GM12865 (cell line): Measurements from ENCODE around the gene SDK2.
"Not testable (repeated sequence)": the region's sequence is repeated elsewhere in the genome, so short reads cannot be mapped to it uniquely, and the experiment has no call there.

Source experiments
- DNase-seq: peaks from one replicate; pipeline ENCODE4 v3.0.0; 2010; ENCODE audit warnings: low read depth
- H3K4me3 ChIP-seq: 2 replicates; pipeline ENCODE4 v1.5.1; 2011; ENCODE audit warnings: mild to moderate bottlenecking, low read depth, low read length, control low read depth
- CTCF ChIP-seq: IDR thresholded peaks from 2 replicates; pipeline ENCODE4 v1.5.1; 2011; ENCODE audit warnings: low read length, control low read depth, low read depth, inconsistent platforms; ENCODE audit not compliant: insufficient read depth; ENCODE audit errors: missing control alignments

SDK2 gene

GRCh38 chr17:73482251-73482716 lies 162.0 kb downstream of the SDK2 start:
- no peak for TF ChIP-seq CTCF
- no peak overlapping the region for H3K4me3 ChIP-seq
- peak; percentile 10 for DNase-seq

- no peak for TF ChIP-seq CTCF
- DNase-seq: no peak
- no peak overlapping the region for H3K4me3 ChIP-seq
Observed at GRCh38 chr17:73481676-73482075, 162.6 kb downstream of the SDK2 start.

GRCh38 chr17:73480740-73481139 lies 163.5 kb downstream of the SDK2 start:
- H3K4me3 ChIP-seq: no peak overlapping the region
- DNase-seq: no peak

GRCh38 chr17:73478768-73479424 lies 165.3 kb downstream of the SDK2 start:
- H3K4me3 ChIP-seq: no peak overlapping the region
- no peak for DNase-seq
- TF ChIP-seq CTCF: peak; percentile 17

More at GRCh38 chr17:73480740-73481139, 163.5 kb downstream of the SDK2 start:
- TF ChIP-seq CTCF: no peak

GRCh38 chr17:73478334-73478733 lies 165.9 kb downstream of the SDK2 start:
- H3K4me3 ChIP-seq: no peak overlapping the region
- no peak for DNase-seq
- no peak for TF ChIP-seq CTCF

- H3K4me3 ChIP-seq: no peak overlapping the region
- no peak for DNase-seq
- TF ChIP-seq CTCF: no peak
Observed at GRCh38 chr17:73476890-73477350, 167.3 kb downstream of the SDK2 start.

- H3K4me3 ChIP-seq: no peak overlapping the region
- no peak for TF ChIP-seq CTCF
- DNase-seq: no peak
Observed at GRCh38 chr17:73474370-73474988, 169.8 kb downstream of the SDK2 start.

- not testable (repeated sequence) for DNase-seq, H3K4me3 ChIP-seq
Observed at GRCh38 chr17:73472715-73473114, 171.5 kb downstream of the SDK2 start.
